HG03097 (cell line): ENCODE data around the gene BTBD16.

Experiments used
- ATAC-seq: cut with Tn5 transposase; IDR thresholded peaks from one replicate; pipeline ENCODE4 v1.9.1; 2021; ENCODE audit not compliant: unreplicated experiment, low FRiP score

Gene BTBD16

GRCh38 chr10:122338609-122339441 is 67.7 kb downstream of the BTBD16 start:
- ATAC-seq: no peak

- ATAC-seq: no peak
Measured at GRCh38 chr10:122341141-122341810, 70.2 kb downstream of the BTBD16 start.

GRCh38 chr10:122342293-122343134 is 71.4 kb downstream of the BTBD16 start:
- no peak for ATAC-seq

- ATAC-seq: no peak
Measured at GRCh38 chr10:122343135-122343800, 72.2 kb downstream of the BTBD16 start.

GRCh38 chr10:122343936-122344335 is 72.8 kb downstream of the BTBD16 start:
- ATAC-seq: no peak

- ATAC-seq: no peak
Measured at GRCh38 chr10:122344741-122345258, 73.7 kb downstream of the BTBD16 start.

- ATAC-seq: no peak
Measured at GRCh38 chr10:122346326-122346950, 75.3 kb downstream of the BTBD16 start.

- ATAC-seq: no peak
Measured at GRCh38 chr10:122347170-122347841, 76.2 kb downstream of the BTBD16 start.

GRCh38 chr10:122348512-122348911 is 77.4 kb downstream of the BTBD16 start:
- ATAC-seq: no peak

GRCh38 chr10:122348935-122349361 is 77.9 kb downstream of the BTBD16 start:
- ATAC-seq: no peak

- ATAC-seq: no peak
Measured at GRCh38 chr10:122349758-122350369, 78.8 kb downstream of the BTBD16 start.

GRCh38 chr10:122350893-122351292 is 79.8 kb downstream of the BTBD16 start:
- no peak for ATAC-seq

- no peak for ATAC-seq
Measured at GRCh38 chr10:122352817-122353525, 81.9 kb downstream of the BTBD16 start.

- ATAC-seq: no peak
Measured at GRCh38 chr10:122354383-122354782, 83.3 kb downstream of the BTBD16 start.

GRCh38 chr10:122357685-122358084 is 86.6 kb downstream of the BTBD16 start:
- ATAC-seq: no peak

- no peak for ATAC-seq
Measured at GRCh38 chr10:122359621-122360020, 88.5 kb downstream of the BTBD16 start.

GRCh38 chr10:122361046-122361445 is 90.0 kb downstream of the BTBD16 start:
- no peak for ATAC-seq

GRCh38 chr10:122362031-122362592 is 91.0 kb downstream of the BTBD16 start:
- ATAC-seq: no peak
